ENCODE measurements around the gene SPINK4.

The SPINK4 gene

DNA sequence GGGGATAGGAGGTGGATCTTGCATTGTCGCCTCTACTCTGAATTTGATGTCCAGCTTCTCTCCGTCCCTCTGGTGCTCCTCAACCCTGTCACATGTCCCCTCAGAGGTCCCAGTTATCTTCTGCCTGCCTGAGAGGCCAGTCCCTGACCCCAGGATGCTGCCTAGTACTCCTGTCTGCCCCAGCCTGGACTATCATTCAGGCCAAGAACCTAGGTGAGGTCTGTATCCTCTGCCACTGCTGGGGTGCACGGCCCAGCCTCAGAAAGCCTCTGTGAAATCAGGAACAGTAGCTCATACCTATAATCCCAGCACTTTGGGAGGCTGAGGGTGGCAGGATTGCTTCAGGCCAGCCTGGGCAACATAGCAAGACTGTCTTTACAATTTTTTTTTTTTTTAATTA lies 8.6 kb downstream of the SPINK4 start:
- TF ChIP-seq, protein P1, sequence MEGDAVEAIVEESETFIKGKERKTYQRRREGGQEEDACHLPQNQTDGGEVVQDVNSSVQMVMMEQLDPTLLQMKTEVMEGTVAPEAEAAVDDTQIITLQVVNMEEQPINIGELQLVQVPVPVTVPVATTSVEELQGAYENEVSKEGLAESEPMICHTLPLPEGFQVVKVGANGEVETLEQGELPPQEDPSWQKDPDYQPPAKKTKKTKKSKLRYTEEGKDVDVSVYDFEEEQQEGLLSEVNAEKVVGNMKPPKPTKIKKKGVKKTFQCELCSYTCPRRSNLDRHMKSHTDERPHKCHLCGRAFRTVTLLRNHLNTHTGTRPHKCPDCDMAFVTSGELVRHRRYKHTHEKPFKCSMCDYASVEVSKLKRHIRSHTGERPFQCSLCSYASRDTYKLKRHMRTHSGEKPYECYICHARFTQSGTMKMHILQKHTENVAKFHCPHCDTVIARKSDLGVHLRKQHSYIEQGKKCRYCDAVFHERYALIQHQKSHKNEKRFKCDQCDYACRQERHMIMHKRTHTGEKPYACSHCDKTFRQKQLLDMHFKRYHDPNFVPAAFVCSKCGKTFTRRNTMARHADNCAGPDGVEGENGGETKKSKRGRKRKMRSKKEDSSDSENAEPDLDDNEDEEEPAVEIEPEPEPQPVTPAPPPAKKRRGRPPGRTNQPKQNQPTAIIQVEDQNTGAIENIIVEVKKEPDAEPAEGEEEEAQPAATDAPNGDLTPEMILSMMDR (IDR thresholded peaks at IDR 0.05; ENCODE audit: poor library complexity, severe bottlenecking) = no peak
- Histone ChIP-seq H3K27me3 (ENCODE audit: insufficient read depth, poor library complexity, severe bottlenecking) (no peaks in the 10 kb centered on the region), H3K36me3 (ENCODE audit: low read depth) (peaks cover 15% of the 10 kb centered on the region), H3K4me3 (ENCODE audit: severe bottlenecking) (no peak overlapping the region), H3K9me3 (ENCODE audit: severe bottlenecking) (no peaks in the 10 kb centered on the region), H3K27ac (ENCODE audit: poor library complexity, severe bottlenecking) (no peak overlapping the region), H3K4me1 (ENCODE audit: insufficient read depth, poor library complexity, severe bottlenecking) (no peaks in the 10 kb centered on the region)
- ATAC-seq (ENCODE audit: low read depth) (no peak), DNase-seq (ENCODE audit: low spot score) (no peak)

DNA sequence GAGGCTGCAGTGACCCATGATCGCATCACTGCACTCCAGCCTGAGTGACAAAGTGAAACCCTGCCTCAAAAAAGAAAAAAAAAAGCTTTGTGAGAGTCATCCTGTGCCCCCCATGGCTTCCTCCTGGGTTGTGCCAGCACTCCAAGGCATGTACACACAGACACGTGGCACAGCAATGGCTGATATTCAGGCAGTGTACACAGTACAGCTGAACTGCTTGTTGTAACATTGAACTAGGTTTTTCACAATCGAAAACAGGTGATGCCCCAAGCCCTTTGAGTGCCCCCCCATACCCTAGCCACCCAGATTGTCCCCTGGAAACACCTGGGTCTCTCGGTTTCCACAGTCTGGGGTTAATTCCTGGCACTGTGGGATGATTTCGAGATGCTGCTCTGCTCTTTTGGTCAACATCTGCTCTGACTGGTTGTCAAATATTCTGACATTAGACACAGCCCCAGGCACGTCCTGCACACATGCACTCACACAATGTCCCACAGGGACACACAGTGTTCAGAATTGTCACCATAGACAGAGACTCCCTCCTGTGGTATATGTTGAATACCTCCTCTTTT lies 9.2 kb downstream of the SPINK4 start:
- DNase-seq (ENCODE audit: low spot score) (no peak), ATAC-seq (ENCODE audit: low read depth) (no peak)
- no peaks in the 10 kb centered on the region for H3K27me3 ChIP-seq (ENCODE audit: insufficient read depth, poor library complexity, severe bottlenecking)
- H3K36me3 ChIP-seq (ENCODE audit: low read depth) = peaks cover 20% of the 10 kb centered on the region
- H3K4me1 ChIP-seq (ENCODE audit: insufficient read depth, poor library complexity, severe bottlenecking) = no peaks in the 10 kb centered on the region
- no peak overlapping the region for H3K27ac ChIP-seq (ENCODE audit: poor library complexity, severe bottlenecking)
- TF ChIP-seq, protein P1 (IDR thresholded peaks at IDR 0.05; ENCODE audit: poor library complexity, severe bottlenecking) = no peak
- no peaks in the 10 kb centered on the region for H3K9me3 ChIP-seq (ENCODE audit: severe bottlenecking)
- H3K4me3 ChIP-seq (ENCODE audit: severe bottlenecking) = no peak overlapping the region

DNA sequence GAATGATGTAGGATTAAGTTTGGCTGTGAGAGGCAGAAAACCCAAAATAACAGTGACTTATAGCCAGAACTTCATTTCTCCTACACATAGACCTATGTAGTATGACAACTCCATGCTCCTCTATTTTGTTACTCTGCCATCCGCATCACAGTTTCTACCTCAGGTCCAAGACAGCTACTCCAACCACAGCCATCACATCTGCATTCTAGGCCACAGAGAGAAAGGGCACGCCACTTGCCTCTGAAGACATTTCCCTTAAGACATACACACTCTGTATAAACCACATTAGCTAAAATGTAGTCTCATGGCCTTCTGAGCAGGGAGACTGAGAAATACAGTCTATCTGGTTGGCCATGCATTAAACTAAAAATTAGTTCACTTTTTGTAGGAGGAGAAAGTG lies 10.0 kb downstream of the SPINK4 start:
- H3K9me3 ChIP-seq (ENCODE audit: severe bottlenecking) = no peaks in the 10 kb centered on the region
- peak overlapping the region; percentile 0 for H3K27ac ChIP-seq (ENCODE audit: poor library complexity, severe bottlenecking)
- DNase-seq (ENCODE audit: low spot score) (no peak), ATAC-seq (ENCODE audit: low read depth) (no peak)
- no peaks in the 10 kb centered on the region for H3K27me3 ChIP-seq (ENCODE audit: insufficient read depth, poor library complexity, severe bottlenecking)
- H3K4me1 ChIP-seq (ENCODE audit: insufficient read depth, poor library complexity, severe bottlenecking) = no peaks in the 10 kb centered on the region
- TF ChIP-seq, protein P1 (IDR thresholded peaks at IDR 0.05; ENCODE audit: poor library complexity, severe bottlenecking) = no peak
- no peak overlapping the region for H3K4me3 ChIP-seq (ENCODE audit: severe bottlenecking)
- peaks cover 28% of the 10 kb centered on the region for H3K36me3 ChIP-seq (ENCODE audit: low read depth)

DNA sequence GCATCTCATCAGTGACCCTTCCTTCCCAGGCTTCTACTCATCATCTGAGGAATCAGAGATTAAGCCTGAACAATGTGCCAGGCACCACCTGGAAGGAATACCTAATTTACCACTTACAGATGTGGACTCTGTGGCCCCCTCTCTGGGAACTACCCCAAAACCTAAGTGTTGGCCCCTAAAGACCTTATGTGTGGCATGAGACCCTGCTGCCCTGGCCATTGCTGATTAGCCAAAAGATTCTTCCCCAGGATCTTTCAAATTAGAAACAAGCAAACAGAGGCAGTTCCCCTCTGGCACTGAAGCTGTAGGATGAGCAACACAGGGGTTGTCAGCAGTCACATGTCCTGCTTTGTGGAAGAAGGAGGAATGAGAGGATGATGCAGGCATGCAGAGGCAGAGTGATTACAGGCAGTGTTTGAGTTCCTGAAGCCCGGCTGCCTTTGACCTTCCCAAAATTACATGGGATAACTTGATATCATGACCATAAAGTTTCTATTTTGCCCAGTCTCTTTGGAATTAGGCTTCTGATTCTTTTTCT lies 10.6 kb downstream of the SPINK4 start:
- Histone ChIP-seq H3K4me3 (ENCODE audit: severe bottlenecking) (no peak overlapping the region), H3K4me1 (ENCODE audit: insufficient read depth, poor library complexity, severe bottlenecking) (no peaks in the 10 kb centered on the region), H3K27ac (ENCODE audit: poor library complexity, severe bottlenecking) (peak overlapping the region; percentile 0), H3K27me3 (ENCODE audit: insufficient read depth, poor library complexity, severe bottlenecking) (no peaks in the 10 kb centered on the region), H3K36me3 (ENCODE audit: low read depth) (peaks cover 34% of the 10 kb centered on the region), H3K9me3 (ENCODE audit: severe bottlenecking) (no peaks in the 10 kb centered on the region)
- DNase-seq (ENCODE audit: low spot score) (no peak), ATAC-seq (ENCODE audit: low read depth) (peak; percentile 67)
- TF ChIP-seq, protein P1 (IDR thresholded peaks at IDR 0.05; ENCODE audit: poor library complexity, severe bottlenecking) = no peak

DNA sequence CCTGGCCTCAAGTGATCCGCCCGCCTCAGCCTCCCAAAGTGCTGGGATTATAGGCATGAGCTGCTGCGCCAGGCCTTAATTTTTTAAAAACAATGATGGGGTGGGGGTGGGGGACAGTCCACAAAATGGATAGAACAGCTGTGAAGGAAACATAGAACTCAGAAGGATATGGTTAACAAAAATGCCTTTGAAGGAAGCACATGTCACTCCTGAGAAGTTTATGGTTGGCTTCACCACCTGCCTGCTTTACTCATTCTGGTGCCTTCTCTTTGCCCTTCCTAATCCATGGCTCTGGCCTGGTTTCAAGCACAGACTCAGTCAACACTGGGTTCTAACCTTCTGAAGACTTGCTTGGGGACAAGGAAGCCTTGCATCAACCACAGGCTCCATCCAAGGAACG lies 14.2 kb downstream of the SPINK4 start:
- H3K36me3 ChIP-seq (ENCODE audit: low read depth) = peaks cover 69% of the 10 kb centered on the region
- no peak overlapping the region for H3K27ac ChIP-seq (ENCODE audit: poor library complexity, severe bottlenecking)
- no peaks in the 10 kb centered on the region for H3K4me1 ChIP-seq (ENCODE audit: insufficient read depth, poor library complexity, severe bottlenecking)
- no peak for DNase-seq (ENCODE audit: low spot score)
- H3K27me3 ChIP-seq (ENCODE audit: insufficient read depth, poor library complexity, severe bottlenecking) = no peaks in the 10 kb centered on the region
- TF ChIP-seq, protein P1 (IDR thresholded peaks at IDR 0.05; ENCODE audit: poor library complexity, severe bottlenecking) = no peak
- H3K4me3 ChIP-seq (ENCODE audit: severe bottlenecking) = no peak overlapping the region
- no peak for ATAC-seq (ENCODE audit: low read depth)
- no peaks in the 10 kb centered on the region for H3K9me3 ChIP-seq (ENCODE audit: severe bottlenecking)
